ENCODE measurements around the gene CTSZ.

GRCh38 chr20:59032023-59032712 is 25.1 kb upstream of the CTSZ start, which contains the start of gene ATP5F1E:
- TF ChIP-seq CTCF (IDR thresholded peaks at IDR 0.05) (no peak), EZH2 (IDR thresholded peaks at IDR 0.05) (no peak)
